Right cardiac atrium (tissue), 5 donors: ENCODE data around the gene GALC. TPM values are rescaled to one million over a fixed set of nuclear protein-coding genes. Genes with fewer than 3 reads are reported as not detected.
A peak's percentile ranks its signal among the peaks of the same experiment; 100 is the strongest.

ENCODE experiments used
- ATAC-seq, 2 donors: fragments of 200-7000 bp; cut with Tn5 transposase; one replicate each; pipeline versions ENCODE4 v1.8.0 to v1.9.1; 2020; ENCODE audit warnings: moderate library complexity in 2 of 2, mild to moderate bottlenecking in 1 of 2
- DNase-seq, 3 donors: peaks; one replicate each; pipeline ENCODE4 v3.0.0-alpha.2; 2020
- H3K27ac ChIP-seq: one replicate; pipeline ENCODE4 v1.5.1; 2013; ENCODE audit warnings: mild to moderate bottlenecking, low read length, control low read depth, moderate library complexity
- H3K27me3 ChIP-seq: one replicate; pipeline ENCODE4 v1.6.1; 2013; ENCODE audit not compliant: control insufficient read depth, insufficient read depth
- H3K4me1 ChIP-seq: one replicate; pipeline ENCODE4 v1.6.1; 2013; ENCODE audit warnings: low read length; ENCODE audit not compliant: control insufficient read depth, insufficient read depth
- H3K4me3 ChIP-seq: one replicate; pipeline ENCODE4 v1.5.1; 2013; ENCODE audit warnings: low read length, control low read depth
- H3K9me3 ChIP-seq: one replicate; pipeline ENCODE4 v1.6.1; 2013; ENCODE audit warnings: low read length; ENCODE audit not compliant: control insufficient read depth
- WGBS: extraction: QIAGEN DNeasy Blood & Tissue Kit; methylation state at CpG from one replicate; pipeline ENCODE4 v1.1.7; 2013; 5-methylcytosine and 5-hydroxymethylcytosine counted together
- intact Hi-C, 4 donors: fragments of 100-400 bp; cut with DNase I; formaldehyde crosslinking; loops; one replicate each; pipeline versions ENCODE4 v1.11.0 to v1.14.0; 2022 to 2023
- polyA plus RNA-seq: library from polyadenylated mRNA; stranded (reverse); fragments of 200-250 nt; gene quantifications from one replicate; pipeline ENCODE4 v1.2.3, GENCODE V29; 2013
- total RNA-seq, 4 donors: library from RNA; stranded (reverse); fragmentation: NEBNext Ultra II Directional; extraction: Animal tissue kit (Norgen Biotek cat#: 25700); gene quantifications; one replicate each; pipeline ENCODE4 v1.2.1, GENCODE V29; 2021
- donor health status: healthy with polysubstance abuse.
- donor health status: DM: no; HTN: yes; CAD: no.
- donor health status: DM: no; HTN: no; CAD: no.
- donor health status: DM: no; HTN: yes; CAD: no; lungs with severe emphysema.
- donor health status: DM: yes; HTN: yes; CAD: no.

The GALC gene
- total and polyA plus RNA-seq, 5 donors, result 9.9 to 20.8 (median 20.4) TPM

DNA sequence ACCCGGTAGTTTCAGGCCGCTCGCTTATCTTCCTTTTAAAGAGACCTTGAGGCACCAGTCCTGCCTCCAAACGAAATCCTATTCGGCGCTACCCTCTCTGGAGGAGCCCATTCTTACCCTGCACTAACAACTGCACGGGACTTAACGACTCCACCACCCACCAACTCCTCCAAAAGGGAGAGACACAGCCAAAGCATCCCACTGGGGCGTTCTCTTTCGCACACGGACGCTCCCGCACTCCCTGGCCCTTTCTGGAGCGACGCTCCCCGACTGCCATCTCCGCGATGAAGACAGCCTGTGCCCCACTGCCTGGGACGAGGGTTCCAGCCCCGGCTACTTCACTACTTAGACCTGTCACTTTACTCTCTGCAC is 650 bp downstream of the GALC start:
- peak overlapping the region; percentile 83 for H3K27ac ChIP-seq
- ATAC-seq (peak; percentile 54 to 60), DNase-seq (no peak)
- WGBS, result 7% methylated on average over 20 of the region's 20 CpGs
- no peaks in the 10 kb centered on the region for H3K27me3 ChIP-seq
- intact Hi-C loops, result no loop called here
- peak overlapping the region; percentile 63 for H3K4me3 ChIP-seq
- H3K9me3 ChIP-seq, result no peaks in the 10 kb centered on the region
- no peaks in the 10 kb centered on the region for H3K4me1 ChIP-seq

DNA sequence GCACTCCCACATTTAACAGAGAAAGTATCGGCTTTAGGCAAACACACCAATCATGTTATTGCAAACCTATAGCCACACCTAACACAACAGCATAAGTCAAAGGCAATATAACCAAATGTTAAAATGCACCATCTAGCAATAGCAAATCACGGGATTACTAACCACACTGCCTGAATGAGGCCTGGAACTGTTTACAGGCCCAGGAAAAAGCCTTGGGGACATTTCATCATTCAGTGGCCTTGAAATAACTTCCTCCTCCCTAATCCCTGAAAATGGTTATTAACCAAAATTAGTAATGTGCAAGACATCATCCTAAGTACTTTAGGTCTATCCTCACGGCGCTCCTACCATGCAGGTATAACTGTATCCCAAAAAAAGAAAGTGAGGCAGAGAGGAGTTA is 2.3 kb downstream of the GALC start:
- intact Hi-C loops, result no loop called here
- DNase-seq, result no peak
- no peaks in the 10 kb centered on the region for H3K9me3 ChIP-seq
- ATAC-seq, result no peak
- H3K4me3 ChIP-seq, result no peak overlapping the region
- no peaks in the 10 kb centered on the region for H3K27me3 ChIP-seq
- no peak overlapping the region for H3K27ac ChIP-seq
- H3K4me1 ChIP-seq, result no peaks in the 10 kb centered on the region
- 86% methylated on average over 4 of the region's 4 CpGs for WGBS

DNA sequence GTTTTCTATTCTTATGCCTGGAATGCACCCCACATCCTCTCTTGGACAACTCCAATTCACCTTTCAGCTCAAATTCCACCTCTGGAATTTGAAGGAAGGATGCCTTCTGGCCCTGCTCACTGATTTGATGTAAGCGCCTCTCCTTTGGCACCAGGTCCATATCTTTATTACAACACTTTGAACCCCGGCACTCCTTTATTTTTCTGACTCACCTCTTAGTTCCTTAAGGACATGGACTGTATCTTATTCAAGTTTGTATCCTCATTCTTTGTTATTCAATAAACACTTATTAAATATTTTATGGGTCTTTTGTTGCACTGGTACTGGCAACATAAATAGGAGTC is 3.1 kb downstream of the GALC start:
- no peaks in the 10 kb centered on the region for H3K27me3 ChIP-seq
- H3K4me3 ChIP-seq, result no peak overlapping the region
- whole genome bisulfite sequencing, result 88% methylated on average over 2 of the region's 2 CpGs
- ATAC-seq (no peak), DNase-seq (no peak)
- H3K4me1 ChIP-seq, result no peaks in the 10 kb centered on the region
- no peak overlapping the region for H3K27ac ChIP-seq
- intact Hi-C loops, result no loop called here
- no peaks in the 10 kb centered on the region for H3K9me3 ChIP-seq

DNA sequence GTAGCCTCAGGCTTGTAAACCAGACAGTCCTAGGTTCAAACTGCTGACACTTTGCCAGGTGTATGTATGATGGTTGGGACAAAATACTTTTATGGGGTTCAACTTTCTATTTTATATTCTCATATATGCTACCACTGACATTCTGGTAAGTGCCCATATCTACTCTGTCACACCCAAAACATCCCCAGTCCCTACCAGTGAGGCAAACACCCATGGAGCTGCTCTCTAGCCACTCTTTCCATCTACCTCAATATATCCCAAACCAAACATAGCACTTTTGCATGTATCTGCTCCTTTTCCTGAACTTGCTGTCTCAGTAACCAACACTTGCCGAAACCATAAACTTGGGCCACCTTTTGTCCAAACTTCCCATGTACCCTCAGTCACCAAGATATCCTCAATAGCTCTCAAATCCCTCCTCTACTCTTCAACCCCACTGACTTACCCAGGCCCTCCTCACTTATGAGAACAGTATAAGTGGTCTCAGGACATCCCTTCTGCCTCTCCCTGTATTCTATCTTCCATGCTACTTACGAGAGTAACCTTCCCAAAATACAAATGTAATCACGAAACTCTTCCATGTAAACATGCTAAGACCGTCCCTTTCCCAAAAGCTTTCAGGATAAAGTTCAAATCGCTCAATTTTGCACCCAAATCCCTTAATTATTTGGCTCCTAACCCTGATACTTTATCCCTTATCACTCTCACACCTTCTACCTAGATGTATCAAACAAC is 3.6 kb downstream of the GALC start:
- H3K27me3 ChIP-seq, result no peaks in the 10 kb centered on the region
- no peaks in the 10 kb centered on the region for H3K9me3 ChIP-seq
- ATAC-seq (no peak), DNase-seq (no peak)
- WGBS, result 93% methylated on average over 5 of the region's 5 CpGs
- no peaks in the 10 kb centered on the region for H3K4me1 ChIP-seq
- intact Hi-C loops, result no loop called here
- no peak overlapping the region for H3K4me3 ChIP-seq
- H3K27ac ChIP-seq, result no peak overlapping the region

DNA sequence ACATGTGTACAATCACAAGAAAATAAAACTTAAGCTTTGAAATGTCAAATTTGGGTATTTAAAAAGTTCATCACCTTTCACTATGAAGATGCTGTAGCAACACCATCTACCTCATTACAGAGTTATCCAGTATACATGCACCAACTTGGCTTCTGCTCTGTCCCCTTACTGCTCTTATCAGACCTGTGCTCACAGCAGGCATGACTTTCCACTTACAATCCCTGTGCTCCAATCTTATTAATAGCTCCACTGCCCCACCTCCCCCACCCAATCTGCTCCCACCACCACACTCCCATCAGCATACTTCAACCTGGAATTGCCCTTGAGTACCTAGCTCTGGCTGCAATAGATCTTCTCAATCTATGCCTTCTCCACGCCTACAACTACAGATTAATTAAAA is 13.3 kb downstream of the GALC start:
- ATAC-seq (peak; percentile 20 to 55), DNase-seq (no peak)
- Histone ChIP-seq H3K9me3 (no peaks in the 10 kb centered on the region), H3K27me3 (no peaks in the 10 kb centered on the region), H3K27ac (no peak overlapping the region), H3K4me3 (no peak overlapping the region), H3K4me1 (no peaks in the 10 kb centered on the region)
- intact Hi-C loops, result no loop called here
- 98% methylated on average over 1 of the region's 1 CpG for WGBS

DNA sequence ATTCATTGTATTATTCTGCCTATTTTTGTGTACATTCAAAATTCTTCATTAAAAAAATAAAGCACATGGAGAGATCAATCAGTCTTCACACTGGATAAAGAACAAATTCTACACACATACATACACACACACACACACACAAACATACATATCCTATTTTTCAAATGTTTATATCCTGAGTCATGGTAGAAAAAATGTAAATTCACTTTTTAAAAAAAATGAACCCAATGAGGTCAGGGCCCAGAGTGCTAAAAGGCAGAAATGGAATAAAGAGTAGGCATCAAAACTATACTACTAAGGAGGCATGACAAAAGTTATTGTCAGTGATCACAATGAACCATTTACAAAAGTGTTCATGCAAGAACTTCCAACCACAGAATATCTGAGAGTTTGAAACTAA is 17.3 kb downstream of the GALC start:
- H3K27ac ChIP-seq, result no peak overlapping the region
- no peak for ATAC-seq
- intact Hi-C loops, result no loop called here

DNA sequence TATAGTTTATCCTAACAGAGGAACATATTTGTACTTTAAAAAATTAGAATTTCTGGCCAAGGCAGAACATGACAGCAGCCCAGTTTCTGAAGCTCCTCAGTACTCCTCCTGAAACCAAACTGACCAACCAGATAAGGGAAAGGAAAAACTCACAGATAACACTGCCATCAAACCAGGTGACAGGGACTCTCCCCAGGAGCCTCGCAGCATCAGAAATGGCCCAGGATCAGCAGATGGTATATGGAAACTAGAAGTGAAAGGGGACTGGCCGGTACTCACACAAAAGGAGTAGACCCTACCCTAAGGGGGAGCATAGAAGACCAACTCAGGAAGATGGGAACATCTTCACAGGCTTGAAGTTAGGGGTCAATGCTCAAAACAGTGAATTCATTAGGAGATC is 22.0 kb downstream of the GALC start:
- Histone ChIP-seq H3K4me1 (no peaks in the 10 kb centered on the region), H3K4me3 (no peak overlapping the region), H3K9me3 (no peaks in the 10 kb centered on the region), H3K27me3 (no peaks in the 10 kb centered on the region), H3K27ac (no peak overlapping the region)
- ATAC-seq (no peak), DNase-seq (no peak)
- intact Hi-C loops, result no loop called here
- 87% methylated on average over 2 of the region's 2 CpGs for WGBS

More for the DNA sequence above, 17.3 kb downstream of the GALC start:
- Histone ChIP-seq H3K27me3 (no peaks in the 10 kb centered on the region), H3K4me3 (no peak overlapping the region), H3K4me1 (no peaks in the 10 kb centered on the region), H3K9me3 (no peaks in the 10 kb centered on the region)
- no peak for DNase-seq

DNA sequence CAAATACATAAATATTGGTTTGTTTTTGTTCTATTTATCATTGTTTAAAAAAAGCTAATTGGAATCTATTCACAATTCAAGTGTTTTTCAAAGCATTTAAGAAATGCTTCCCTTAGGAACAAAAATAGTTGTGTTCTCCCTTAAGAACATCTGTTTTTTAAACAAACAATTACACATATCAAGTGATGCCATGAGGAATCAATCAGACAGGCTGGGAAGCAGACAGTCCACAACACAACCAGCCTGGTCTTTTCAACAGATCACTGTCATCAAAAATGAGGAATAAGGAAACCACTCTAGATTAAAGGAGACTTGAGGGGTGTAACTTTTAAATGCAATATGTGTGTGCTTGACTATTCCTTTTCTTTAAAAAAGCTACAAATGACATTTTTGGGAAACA is 25.5 kb downstream of the GALC start:
- no peaks in the 10 kb centered on the region for H3K9me3 ChIP-seq
- intact Hi-C loops, result no loop called here
- no peaks in the 10 kb centered on the region for H3K27me3 ChIP-seq

DNA sequence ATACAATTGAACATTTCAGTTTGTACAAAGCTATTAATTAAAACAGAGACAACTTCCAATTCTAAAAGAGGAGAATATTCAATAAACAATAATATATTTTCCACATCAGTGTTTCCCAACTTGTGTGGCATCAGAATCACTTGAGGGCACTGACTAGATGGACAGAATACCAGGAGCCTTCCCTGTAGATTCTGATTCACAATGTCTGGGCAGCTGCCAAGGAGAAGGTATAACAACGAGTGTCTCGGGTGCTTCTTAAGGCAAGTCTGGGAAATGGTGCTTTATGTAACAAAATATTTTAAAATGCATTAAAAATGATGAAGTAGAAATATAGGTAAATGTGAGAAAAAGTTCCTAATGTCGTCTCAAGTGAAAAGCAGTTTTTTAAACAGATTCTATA is 26.2 kb downstream of the GALC start:
- Histone ChIP-seq H3K27me3 (no peaks in the 10 kb centered on the region), H3K9me3 (no peaks in the 10 kb centered on the region), H3K27ac (no peak overlapping the region), H3K4me3 (no peak overlapping the region), H3K4me1 (no peaks in the 10 kb centered on the region)
- no peak for ATAC-seq
- WGBS, result 87% methylated on average over 3 of the region's 3 CpGs
- no peak for DNase-seq
- intact Hi-C loops, result no loop called here

More for the DNA sequence above, 25.5 kb downstream of the GALC start:
- Histone ChIP-seq H3K4me1 (no peaks in the 10 kb centered on the region), H3K4me3 (no peak overlapping the region), H3K27ac (no peak overlapping the region)
- DNase-seq, result no peak
- no peak for ATAC-seq

DNA sequence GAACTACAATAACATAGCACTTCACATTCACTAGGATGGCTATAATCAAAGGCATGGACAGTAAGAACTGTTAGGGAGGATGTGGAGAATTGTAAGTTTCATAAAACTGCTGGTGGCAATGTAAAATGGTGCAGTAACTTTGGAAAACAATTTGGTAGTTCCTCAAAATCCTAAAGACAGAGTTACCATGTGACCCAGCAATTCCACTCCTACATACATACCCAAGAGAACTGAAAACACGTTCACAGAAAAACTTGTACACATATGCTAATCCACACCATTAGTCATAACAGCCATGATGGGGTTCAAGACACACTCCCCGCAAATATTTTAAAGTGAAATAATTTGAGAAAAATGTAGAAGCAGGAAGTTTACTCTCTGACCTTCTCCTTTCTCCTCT is 31.7 kb downstream of the GALC start:
- no peak for DNase-seq
- WGBS, result 94% methylated on average over 2 of the region's 2 CpGs
- no peak for ATAC-seq
- Histone ChIP-seq H3K27me3 (no peaks in the 10 kb centered on the region), H3K9me3 (no peaks in the 10 kb centered on the region), H3K4me1 (no peaks in the 10 kb centered on the region), H3K4me3 (no peak overlapping the region), H3K27ac (no peak overlapping the region)
- intact Hi-C loops, result no loop called here

DNA sequence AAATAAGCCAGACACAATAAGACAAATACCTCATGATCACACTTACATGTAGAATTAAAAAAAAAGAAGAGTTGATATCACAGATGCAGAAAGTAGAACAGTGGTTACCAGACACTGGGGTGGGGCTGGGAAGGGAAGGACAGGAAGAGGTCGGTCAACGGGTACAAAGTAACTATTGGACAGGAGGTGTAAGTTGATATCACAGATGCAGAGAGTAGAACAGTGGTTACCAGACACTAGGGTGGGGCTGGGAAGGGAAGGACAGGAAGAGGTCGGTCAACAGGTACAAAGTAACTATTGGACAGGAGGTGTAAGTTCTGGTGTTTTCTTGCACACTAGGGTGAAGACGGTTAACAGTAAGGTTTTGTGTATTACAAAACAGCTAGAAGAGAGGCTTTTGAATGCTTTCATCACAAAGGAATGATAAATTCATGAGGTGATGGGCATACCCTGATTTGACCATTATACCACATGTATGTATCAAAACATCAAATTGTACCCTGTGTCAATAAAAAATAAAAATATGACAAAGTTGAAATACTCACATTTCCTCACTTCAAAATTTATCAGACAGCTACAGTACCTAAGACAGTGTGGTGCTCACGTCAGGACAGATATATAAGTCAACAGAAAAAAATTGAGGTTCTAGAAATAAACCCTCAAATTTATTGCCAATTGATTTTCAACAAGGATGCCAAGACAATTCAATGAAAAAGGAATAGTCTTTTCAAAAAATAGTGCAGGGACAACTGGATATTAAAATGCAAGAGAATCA is 32.8 kb downstream of the GALC start:
- Histone ChIP-seq H3K27ac (no peak overlapping the region), H3K27me3 (no peaks in the 10 kb centered on the region), H3K4me3 (no peak overlapping the region), H3K9me3 (no peaks in the 10 kb centered on the region), H3K4me1 (no peaks in the 10 kb centered on the region)
- no peak for DNase-seq
- no peak for ATAC-seq
- 96% methylated on average over 5 of the region's 5 CpGs for WGBS
- intact Hi-C loops, result no loop called here
